Dendritic cell treated with granulocyte-macrophage colony-stimulating factor and Interleukin-4, amounts not matched to agents 40 ng/mL and 50 ng/mL, for 4 days (primary cell): ENCODE results near the gene CA5A.
A peak's percentile ranks its signal among the peaks of the same experiment; 100 is the strongest.

Experiments used
- H3K27ac Mint-ChIP-seq: one replicate; pipeline ENCODE4 v1.8.0; 2022; ENCODE audit warnings: mild to moderate bottlenecking, mixed read lengths
- H3K27me3 Mint-ChIP-seq: one replicate; pipeline ENCODE4 v1.8.0; 2022; ENCODE audit warnings: mild to moderate bottlenecking, mixed read lengths
- H3K36me3 Mint-ChIP-seq: one replicate; pipeline ENCODE4 v1.8.0; 2022; ENCODE audit warnings: low read depth, mixed read lengths
- H3K4me1 Mint-ChIP-seq: one replicate; pipeline ENCODE4 v1.8.0; 2022; ENCODE audit warnings: low read depth, mixed read lengths
- H3K4me3 Mint-ChIP-seq: one replicate; pipeline ENCODE4 v1.8.0; 2022; ENCODE audit warnings: mild to moderate bottlenecking, moderate library complexity, mixed read lengths
- H3K9me3 Mint-ChIP-seq: one replicate; pipeline ENCODE4 v1.8.0; 2022; ENCODE audit warnings: mixed read lengths
- intact Hi-C: fragments of 100-400 bp; cut with micrococcal nuclease; formaldehyde crosslinking; loops from one replicate; pipeline ENCODE4 v1.15.0; 2022

Gene CA5A

GRCh38 chr16:87930456-87930855, 5.9 kb downstream of the CA5A start:
- Mint-ChIP-seq H3K9me3 (no peaks in the 10 kb centered on the region), H3K4me3 (no peak overlapping the region), H3K4me1 (peaks cover 26% of the 10 kb centered on the region), H3K27me3 (peaks cover 38% of the 10 kb centered on the region), H3K36me3 (no peaks in the 10 kb centered on the region), H3K27ac (no peak overlapping the region)
- intact Hi-C loops = no loop called here

GRCh38 chr16:87929986-87930385, 6.3 kb downstream of the CA5A start:
- H3K9me3 Mint-ChIP-seq = no peaks in the 10 kb centered on the region
- intact Hi-C loops = no loop called here

DNA sequence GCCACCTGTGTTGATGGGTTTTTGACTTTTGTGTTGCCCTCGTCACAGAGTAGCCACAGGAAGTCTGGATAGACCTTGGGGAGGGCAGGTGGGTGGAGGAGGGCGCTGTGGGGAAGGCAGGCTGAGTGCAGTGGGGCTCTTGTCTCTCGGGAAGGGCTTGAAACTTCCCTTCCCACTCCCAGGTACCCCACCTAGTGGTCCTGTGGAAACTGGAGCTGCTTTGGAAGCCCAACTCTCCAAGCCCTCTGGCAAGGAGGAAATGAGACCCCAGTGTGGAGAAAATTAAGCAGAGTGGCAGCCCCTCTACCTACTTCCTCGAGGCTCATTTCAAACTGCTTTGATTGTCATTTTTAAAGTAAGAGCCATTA, 9.2 kb downstream of the CA5A start:
- Mint-ChIP-seq H3K27ac (peak overlapping the region; percentile 46), H3K4me1 (peaks cover 28% of the 10 kb centered on the region), H3K36me3 (no peaks in the 10 kb centered on the region), H3K4me3 (no peak overlapping the region), H3K27me3 (peaks cover 46% of the 10 kb centered on the region), H3K9me3 (no peaks in the 10 kb centered on the region)
- intact Hi-C loops = no loop called here

More at GRCh38 chr16:87929986-87930385, 6.3 kb downstream of the CA5A start:
- Mint-ChIP-seq H3K27ac (no peak overlapping the region), H3K4me1 (peaks cover 26% of the 10 kb centered on the region), H3K27me3 (peaks cover 41% of the 10 kb centered on the region), H3K36me3 (no peaks in the 10 kb centered on the region), H3K4me3 (no peak overlapping the region)

DNA sequence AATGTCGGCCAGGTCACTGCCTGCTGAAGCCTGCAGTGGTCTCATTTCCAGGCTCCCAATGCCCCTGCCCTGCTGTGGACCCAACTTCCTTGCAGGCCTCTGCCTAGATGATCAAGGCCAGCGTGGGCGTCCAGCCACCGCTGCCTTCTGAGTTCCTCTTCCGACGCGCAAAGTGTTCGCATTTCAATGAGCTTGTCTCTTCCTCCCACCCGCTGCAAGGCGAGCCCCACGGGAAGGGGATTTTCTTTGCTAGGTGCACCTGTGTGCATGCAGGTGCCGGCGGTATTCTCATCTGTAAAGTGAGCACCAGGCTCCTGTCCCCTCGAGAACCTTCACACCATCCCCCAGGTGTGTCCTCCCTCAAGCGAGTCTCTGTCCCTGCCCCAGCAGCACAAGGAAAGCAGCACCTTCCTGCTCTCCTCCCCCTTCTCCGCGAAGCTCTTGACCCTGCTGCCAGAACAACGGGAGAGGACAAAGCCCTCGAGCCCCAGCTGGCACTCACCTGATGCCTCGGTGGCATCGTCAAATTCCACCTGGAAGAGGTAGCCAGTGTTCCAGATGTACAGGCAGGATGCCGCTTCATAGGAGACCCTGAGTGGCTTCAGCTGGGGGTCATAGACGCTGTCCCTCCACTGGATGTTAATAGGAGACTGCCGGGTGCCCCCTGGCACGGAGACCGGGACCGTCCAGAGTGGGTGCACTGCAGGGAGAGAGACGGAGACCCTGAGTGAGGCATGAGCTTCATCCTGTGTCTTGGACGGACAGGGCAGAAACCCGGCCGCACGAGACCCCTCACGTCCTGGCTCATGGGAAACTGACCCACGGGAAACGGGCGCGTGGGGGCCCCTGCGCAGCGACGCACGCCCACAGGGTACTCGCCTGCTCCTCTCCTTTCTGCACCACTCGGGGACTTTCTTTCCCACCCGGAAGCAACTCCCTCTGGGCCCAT, 9.8 kb downstream of the CA5A start:
- Mint-ChIP-seq H3K4me3 (no peak overlapping the region), H3K4me1 (peaks cover 28% of the 10 kb centered on the region), H3K27ac (peak overlapping the region; percentile 46), H3K9me3 (no peaks in the 10 kb centered on the region), H3K36me3 (no peaks in the 10 kb centered on the region), H3K27me3 (peaks cover 42% of the 10 kb centered on the region)
- intact Hi-C loops = no loop called here

DNA sequence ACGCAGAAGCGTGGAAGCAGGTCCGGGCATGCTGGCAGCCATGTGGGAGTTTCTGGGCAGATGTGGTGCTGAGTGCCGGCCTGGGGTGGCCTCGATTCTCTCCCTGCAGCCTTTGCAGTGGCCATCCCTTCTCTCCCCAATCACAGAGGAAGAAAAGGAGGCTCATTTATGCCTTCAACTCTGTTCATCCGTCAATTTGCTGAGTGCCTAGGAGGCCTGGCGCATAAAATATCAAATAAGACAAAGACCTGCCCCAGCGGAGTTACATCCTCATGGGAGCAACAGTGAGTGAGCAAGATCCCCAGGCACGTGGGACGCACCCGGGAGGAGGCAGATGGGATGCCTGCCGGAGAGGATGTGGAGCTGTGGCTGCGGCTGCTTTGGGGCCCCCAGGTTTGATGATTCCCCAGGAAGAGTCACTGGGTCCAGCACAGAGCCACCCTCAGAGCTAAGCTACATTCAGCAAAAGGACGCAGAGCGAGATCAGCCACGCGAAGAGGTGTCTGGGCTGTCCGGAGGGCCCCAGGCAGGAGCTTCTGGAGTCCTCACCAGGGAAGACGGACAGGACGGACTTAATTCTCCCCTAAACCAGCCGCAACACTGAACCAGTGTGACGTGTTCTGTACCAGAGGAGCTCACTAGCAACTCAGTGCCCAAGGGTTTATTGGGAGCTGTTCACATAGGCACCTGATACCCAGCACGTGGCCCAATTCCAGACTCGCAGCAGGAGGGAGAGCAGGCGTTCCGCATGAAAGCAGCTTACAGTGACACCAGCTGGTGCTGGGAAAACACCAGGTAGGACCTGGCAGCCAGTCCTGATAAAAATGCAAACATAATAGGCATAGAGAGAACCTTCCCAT, 11.3 kb downstream of the CA5A start:
- Mint-ChIP-seq H3K9me3 (no peaks in the 10 kb centered on the region), H3K4me3 (no peak overlapping the region), H3K27ac (no peak overlapping the region), H3K27me3 (peaks cover 41% of the 10 kb centered on the region), H3K4me1 (peaks cover 28% of the 10 kb centered on the region), H3K36me3 (no peaks in the 10 kb centered on the region)
- intact Hi-C loops = no loop called here

GRCh38 chr16:87924041-87924810, 12.1 kb downstream of the CA5A start:
- Mint-ChIP-seq H3K36me3 (no peaks in the 10 kb centered on the region), H3K4me3 (no peak overlapping the region), H3K4me1 (peaks cover 29% of the 10 kb centered on the region), H3K27ac (no peak overlapping the region), H3K9me3 (no peaks in the 10 kb centered on the region), H3K27me3 (peaks cover 41% of the 10 kb centered on the region)
- intact Hi-C loops = no loop called here

DNA sequence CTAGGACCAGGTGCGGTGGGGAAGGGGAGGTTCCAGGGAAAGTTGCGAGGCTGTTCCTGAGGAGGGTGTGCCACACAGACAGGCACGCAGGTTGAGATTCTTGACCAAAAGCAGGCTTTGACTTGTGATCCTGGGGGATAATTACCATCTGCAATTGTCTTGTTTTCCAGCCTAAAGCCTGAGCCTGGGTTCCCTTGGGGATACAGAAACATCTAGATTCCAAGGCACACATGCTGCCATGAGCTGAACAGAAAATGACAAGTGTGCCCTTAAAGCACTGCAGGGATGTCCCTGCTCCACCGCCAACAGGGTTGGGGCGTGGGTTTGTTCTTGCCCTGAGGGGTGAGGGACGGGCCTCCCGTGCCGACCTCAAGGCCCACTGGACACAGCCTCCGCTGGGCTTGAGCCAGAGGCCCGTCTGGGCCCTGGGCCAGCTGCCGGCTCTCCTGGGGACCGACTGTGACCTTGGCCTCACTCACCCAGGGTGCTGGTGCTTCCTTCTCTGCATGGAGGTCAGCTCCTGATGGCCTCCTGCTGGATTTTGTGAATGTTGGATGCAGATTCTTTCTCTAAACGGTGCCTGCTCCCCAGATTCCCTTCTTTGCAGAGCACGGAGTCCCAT, 14.0 kb downstream of the CA5A start:
- Mint-ChIP-seq H3K4me1 (peaks cover 47% of the 10 kb centered on the region), H3K27ac (no peak overlapping the region), H3K27me3 (peaks cover 41% of the 10 kb centered on the region), H3K36me3 (no peaks in the 10 kb centered on the region), H3K4me3 (no peak overlapping the region), H3K9me3 (no peaks in the 10 kb centered on the region)
- intact Hi-C loops = no loop called here

DNA sequence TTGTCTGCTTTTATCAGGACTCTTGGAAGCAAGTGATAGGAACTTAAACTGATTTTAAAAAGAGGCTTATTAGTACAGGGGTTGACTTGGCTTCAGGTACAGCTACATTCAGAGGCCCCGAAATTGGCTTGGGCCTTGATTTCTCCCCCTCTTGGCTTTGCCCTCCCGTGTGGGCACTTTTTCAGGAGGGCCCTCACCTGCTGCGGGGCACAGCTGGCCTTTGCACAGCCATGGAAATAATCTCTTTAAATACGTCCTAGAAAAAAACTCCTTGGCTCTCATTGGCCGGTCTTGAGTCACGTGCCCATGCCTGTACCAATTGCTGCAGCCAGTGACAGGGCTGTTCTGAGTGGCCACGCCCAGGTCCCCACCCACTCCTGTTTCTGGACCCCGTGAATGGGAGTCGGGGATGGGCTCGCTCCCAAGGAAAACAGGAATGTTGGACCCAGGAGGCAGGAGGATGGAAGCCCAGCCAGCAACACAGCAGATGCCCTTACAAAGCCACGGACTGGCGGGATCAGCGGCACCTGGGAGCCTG, 15.0 kb downstream of the CA5A start:
- no peak overlapping the region for H3K27ac Mint-ChIP-seq
- H3K9me3 Mint-ChIP-seq = no peaks in the 10 kb centered on the region
- intact Hi-C loops = no loop called here
- H3K36me3 Mint-ChIP-seq = no peaks in the 10 kb centered on the region
- peaks cover 31% of the 10 kb centered on the region for H3K27me3 Mint-ChIP-seq
- H3K4me1 Mint-ChIP-seq = peaks cover 41% of the 10 kb centered on the region
- H3K4me3 Mint-ChIP-seq = no peak overlapping the region

DNA sequence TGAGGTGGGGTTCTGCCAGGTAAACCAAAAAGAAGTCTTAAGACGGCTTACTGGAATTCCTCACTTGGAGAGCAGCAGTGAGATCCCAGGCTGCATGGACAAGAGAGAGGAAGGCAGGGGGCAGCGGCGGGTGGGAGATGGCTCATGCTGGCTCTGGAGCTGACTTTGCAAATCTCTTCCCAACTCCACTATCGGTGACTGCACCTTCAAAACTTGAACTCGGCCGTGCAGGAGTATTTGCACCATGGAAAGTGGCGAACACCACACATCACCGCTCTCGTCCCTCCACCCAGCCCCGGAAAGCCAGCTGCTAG, 16.7 kb downstream of the CA5A start:
- Mint-ChIP-seq H3K4me1 (peaks cover 24% of the 10 kb centered on the region), H3K27me3 (peaks cover 25% of the 10 kb centered on the region), H3K9me3 (no peaks in the 10 kb centered on the region), H3K4me3 (no peak overlapping the region), H3K27ac (no peak overlapping the region), H3K36me3 (no peaks in the 10 kb centered on the region)
- intact Hi-C loops = no loop called here

DNA sequence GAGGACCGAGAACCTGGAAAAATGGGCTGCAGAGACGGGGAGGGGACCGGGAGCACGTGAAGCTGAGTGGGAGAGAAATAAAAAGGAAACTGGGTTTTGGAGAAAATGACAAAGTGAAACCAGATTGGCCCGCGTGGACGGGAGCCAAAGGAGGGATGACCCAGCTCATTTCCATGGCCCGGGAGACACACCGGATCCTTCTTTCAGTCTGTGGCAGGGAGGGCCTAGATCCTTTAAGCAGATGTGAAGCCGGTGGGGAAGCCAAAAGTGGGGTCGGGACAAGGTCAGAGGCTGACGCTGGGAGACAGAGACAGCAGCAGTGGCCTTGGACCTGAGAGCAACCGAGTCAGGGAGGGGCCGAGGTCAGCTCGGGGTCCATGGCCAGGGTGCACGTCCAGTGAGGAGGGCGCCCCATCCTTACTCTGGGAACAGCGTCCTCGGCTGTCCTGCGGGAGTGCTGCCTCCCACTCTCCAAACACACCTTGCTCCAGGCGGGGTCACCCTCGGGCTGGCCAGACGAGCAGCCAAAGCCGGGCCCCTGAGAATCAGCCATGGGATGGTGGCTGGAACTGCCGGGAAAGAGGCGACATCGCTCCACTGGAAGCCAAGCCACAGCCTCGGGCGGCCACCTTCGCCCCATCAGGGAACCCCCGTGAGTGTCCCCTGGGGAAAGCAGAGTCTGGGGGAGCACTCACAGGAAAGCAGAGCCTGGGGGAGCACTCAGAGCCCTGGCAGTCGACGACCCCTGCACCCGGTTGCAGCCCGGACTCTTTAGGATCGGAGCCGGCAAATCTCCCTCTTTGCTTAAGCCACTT, 17.3 kb downstream of the CA5A start:
- Mint-ChIP-seq H3K27me3 (peaks cover 26% of the 10 kb centered on the region), H3K9me3 (no peaks in the 10 kb centered on the region), H3K4me1 (peaks cover 27% of the 10 kb centered on the region), H3K4me3 (peak overlapping the region; percentile 62), H3K36me3 (no peaks in the 10 kb centered on the region), H3K27ac (peak overlapping the region; percentile 70)
- intact Hi-C loops = no loop called here

- peak overlapping the region; percentile 70 for H3K27ac Mint-ChIP-seq
These were observed 18.0 kb downstream of the CA5A start for GRCh38 chr16:87918338-87918737.

DNA sequence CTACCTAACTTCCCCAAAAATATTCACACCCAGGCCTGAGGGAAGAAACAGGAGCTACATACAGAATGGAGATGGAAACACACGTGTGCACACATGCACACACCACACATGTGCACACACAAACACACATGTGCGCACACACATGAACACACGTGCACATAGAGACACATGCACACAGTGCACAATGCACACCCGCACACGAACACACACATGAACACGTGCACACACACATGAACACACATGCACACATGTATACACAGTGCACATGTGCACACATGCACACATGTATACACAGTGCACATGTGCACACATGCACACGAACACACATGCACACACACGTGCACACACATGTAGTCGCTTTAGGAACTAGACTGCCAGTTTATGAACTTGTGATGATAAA, 18.8 kb downstream of the CA5A start:
- Mint-ChIP-seq H3K27ac (no peak overlapping the region), H3K27me3 (peaks cover 34% of the 10 kb centered on the region), H3K36me3 (no peaks in the 10 kb centered on the region), H3K9me3 (no peaks in the 10 kb centered on the region), H3K4me3 (no peak overlapping the region), H3K4me1 (peaks cover 34% of the 10 kb centered on the region)
- intact Hi-C loops = no loop called here

More at GRCh38 chr16:87918338-87918737, 18.0 kb downstream of the CA5A start:
- peaks cover 32% of the 10 kb centered on the region for H3K27me3 Mint-ChIP-seq
- peak overlapping the region; percentile 62 for H3K4me3 Mint-ChIP-seq
- H3K9me3 Mint-ChIP-seq = no peaks in the 10 kb centered on the region
- intact Hi-C loops = no loop called here
- H3K4me1 Mint-ChIP-seq = peaks cover 34% of the 10 kb centered on the region
- no peaks in the 10 kb centered on the region for H3K36me3 Mint-ChIP-seq
